PC-3 (cell line): ENCODE data around the gene PCDH9.

Experiments
- EZH2phosphoT487 ChIP-seq: fragments of 300-600 bp; sonication (generic); IDR thresholded peaks from 2 replicates; pipeline ENCODE4 v1.6.1; 2018; ENCODE audit warnings: mild to moderate bottlenecking, antibody characterized with exemption, low read length, borderline replicate concordance
- TF ChIP-seq, protein P1 (sequence below): fragments of 300-600 bp; sonication (generic); conservative IDR thresholded peaks from 2 replicates; pipeline ENCODE4 v1.5.1; 2017; ENCODE audit warnings: antibody characterized with exemption, low read depth, mild to moderate bottlenecking, low read length

DNA sequence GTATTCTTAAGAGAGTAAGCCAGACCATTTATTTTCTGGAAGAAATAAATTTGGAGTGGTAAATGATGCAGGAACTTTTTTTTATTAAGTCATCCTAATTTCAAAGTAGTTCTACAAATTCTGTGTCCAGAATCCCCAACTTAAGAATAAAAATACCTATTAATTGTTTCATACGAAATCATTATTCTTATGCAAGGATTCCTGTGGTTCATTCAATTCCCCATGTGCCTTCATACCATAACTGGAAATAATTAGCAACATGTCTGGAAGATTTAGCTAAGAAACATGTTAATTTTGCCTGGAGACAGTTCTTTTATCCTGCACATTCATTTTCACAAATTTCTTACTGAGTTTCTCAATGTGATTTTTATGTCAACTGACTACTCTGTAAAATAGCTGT is 408.6 kb downstream of the PCDH9 start:
- TF ChIP-seq, protein P1, sequence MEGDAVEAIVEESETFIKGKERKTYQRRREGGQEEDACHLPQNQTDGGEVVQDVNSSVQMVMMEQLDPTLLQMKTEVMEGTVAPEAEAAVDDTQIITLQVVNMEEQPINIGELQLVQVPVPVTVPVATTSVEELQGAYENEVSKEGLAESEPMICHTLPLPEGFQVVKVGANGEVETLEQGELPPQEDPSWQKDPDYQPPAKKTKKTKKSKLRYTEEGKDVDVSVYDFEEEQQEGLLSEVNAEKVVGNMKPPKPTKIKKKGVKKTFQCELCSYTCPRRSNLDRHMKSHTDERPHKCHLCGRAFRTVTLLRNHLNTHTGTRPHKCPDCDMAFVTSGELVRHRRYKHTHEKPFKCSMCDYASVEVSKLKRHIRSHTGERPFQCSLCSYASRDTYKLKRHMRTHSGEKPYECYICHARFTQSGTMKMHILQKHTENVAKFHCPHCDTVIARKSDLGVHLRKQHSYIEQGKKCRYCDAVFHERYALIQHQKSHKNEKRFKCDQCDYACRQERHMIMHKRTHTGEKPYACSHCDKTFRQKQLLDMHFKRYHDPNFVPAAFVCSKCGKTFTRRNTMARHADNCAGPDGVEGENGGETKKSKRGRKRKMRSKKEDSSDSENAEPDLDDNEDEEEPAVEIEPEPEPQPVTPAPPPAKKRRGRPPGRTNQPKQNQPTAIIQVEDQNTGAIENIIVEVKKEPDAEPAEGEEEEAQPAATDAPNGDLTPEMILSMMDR, result no peak
- TF ChIP-seq EZH2phosphoT487, result no peak
